Renal cortex interstitium (tissue), 11 donors: Measurements from ENCODE around the gene RPLP2. TPM values are rescaled to one million over a fixed set of nuclear protein-coding genes. Genes with fewer than 3 reads are reported as not detected.
A peak's percentile ranks its signal among the peaks of the same experiment; 100 is the strongest.

Experiments
- DNase-seq, 11 donors: peaks; one replicate each; pipeline ENCODE4 v3.0.0-alpha.2; 2013; ENCODE audit warnings: low read depth in 9 of 11, low spot score in 4 of 11; ENCODE audit errors: extremely low read depth in 1 of 11
- polyA plus RNA-seq, 3 donors: library from polyadenylated mRNA; unstranded; fragments of 120-200 nt; gene quantifications; one replicate each; pipeline ENCODE4 v1.2.1, GENCODE V29; 2013; ENCODE audit not compliant: insufficient read length in 3 of 3

The RPLP2 gene
- polyA plus RNA-seq, 3 donors, result 848 to 1,190 (median 1,139) TPM

DNA sequence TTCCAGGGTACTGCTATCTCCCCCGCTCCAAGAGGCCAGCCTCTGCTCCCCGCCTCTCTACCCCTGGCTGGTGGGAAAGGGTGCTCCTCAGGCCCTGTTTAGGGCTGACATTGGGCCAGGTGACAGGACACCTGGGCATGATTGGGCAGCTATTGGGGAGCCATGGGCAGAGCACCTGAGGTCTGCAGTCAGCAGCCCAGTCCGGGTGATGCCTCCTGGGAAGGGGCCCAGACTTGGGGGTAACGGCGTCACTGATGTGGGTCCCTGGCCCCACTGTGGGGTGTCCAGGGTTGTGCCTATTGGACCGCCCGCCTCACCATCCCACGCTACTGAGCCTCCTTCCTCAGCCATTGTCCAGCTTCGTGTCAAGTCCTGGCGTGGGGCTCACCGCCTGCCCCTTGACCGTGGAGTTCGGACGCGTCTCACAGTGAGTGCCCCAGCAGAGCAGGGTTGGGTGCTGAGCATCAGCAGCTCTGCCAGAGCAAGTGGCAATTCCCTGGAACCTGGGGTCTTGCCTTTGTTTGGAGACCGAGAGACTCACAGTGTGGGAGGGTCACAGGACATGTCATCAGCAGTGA is 29.7 kb upstream of the RPLP2 start:
- no peak for DNase-seq

DNA sequence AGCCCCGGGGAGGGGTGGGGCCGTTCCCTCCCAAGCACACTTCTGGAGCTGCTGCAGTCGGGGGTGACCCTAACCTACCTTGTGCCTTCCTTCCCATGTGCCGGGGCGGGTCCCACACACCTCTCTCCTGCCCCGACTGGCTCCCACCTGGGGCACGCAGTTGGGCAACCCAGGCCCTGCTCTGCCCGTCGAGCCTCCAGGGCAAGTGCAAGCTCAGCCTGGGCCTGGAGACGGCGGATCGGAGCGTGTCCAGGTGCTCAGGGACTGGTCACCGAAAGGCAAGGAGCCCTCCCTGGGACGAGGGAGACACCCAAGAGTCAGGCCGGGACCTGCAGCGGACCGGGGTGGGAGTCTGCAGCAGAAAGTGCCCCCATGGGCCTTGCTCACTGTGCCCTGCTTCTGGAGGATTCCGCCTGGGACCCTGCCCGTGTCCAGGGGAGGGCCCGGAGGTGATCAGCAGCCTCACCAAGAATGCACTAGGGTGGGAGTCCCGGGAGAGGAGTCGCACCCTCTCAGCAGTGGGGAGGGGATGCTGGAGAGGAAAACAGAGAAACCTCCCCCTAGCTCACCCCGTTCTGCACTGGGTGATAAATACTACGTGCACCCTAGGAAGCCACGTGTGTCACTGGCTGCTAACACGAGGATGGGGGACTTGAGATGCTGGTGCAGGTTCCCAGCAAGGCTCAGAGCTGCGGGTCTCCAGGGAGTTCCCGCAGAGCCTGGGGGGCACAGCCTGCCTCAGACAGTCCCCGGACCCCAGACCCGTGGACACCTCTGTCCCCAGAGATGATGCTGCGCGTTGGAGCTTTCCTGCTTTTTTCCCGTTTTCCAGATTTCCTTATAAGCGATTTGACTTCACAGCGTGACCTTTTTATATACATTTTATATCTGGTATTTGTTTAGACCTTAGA is 27.2 kb upstream of the RPLP2 start:
- no peak for DNase-seq

- DNase-seq, result peak in 7 of 11 donors; percentile 58 to 81 (median 73)
Measured at GRCh38 chr11:783581-784015, 26.2 kb upstream of the RPLP2 start.

- no peak for DNase-seq
Measured at GRCh38 chr11:786235-787083, 23.3 kb upstream of the RPLP2 start.

DNA sequence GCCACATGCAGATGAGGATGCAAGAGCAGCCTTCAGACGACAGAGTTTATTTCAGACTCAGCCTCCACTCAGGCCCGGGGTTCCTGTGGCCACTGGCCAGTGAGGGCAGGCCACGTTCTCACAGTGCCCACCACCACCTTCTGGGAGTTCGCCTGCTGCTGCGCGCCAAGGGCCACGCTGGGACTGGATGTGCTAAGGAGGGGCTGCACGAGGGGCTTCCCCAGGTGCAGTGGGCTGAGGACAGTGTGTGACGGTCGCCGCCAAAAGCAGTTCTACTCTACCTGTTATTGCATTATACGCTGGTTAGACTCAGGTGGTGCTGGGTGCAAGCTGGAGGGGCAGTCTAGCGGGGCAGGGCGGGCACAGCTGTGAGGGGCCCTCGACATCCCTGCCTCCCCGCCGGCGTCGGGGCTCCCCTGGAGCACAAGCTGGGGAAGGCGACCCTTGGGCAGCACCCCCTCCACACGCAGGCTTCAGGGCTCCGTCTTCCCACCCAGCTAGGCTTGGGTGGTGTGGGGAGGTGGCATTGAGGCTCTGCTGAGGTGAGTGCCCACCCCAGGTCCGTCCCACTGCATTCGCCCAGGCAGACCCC is 22.6 kb upstream of the RPLP2 start:
- DNase-seq, result no peak

DNA sequence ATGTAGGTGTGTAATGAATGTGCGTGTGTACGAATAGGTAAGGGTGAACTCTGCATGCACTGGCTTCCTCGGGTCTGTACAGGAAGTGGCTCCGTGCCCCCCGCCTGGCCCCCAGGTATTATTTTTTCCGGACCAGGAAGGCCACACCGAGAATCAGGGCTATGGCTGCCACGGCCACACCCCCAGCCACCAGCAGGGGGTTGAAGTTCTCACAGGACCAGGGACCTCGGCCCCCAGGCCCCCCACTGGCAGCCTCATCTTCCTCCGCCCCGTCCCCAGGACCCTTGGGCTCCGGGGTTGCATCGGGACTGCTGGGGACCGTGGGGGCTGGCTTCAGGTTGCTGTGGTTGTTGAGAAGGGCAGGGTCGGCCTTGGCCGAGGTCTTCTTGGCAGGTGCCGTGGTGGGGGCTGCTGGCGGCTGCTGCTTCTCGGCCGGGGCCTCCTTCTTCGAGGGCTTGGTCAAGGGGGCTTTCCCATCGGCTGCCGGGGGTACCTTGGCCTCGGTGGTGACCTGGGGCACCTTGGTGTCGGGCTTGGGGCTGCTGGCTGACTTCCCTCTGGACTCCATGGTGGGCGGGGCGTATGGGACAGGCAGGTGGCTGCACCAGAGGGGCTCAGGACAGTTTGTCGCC is 21.6 kb upstream of the RPLP2 start:
- DNase-seq, result no peak

DNA sequence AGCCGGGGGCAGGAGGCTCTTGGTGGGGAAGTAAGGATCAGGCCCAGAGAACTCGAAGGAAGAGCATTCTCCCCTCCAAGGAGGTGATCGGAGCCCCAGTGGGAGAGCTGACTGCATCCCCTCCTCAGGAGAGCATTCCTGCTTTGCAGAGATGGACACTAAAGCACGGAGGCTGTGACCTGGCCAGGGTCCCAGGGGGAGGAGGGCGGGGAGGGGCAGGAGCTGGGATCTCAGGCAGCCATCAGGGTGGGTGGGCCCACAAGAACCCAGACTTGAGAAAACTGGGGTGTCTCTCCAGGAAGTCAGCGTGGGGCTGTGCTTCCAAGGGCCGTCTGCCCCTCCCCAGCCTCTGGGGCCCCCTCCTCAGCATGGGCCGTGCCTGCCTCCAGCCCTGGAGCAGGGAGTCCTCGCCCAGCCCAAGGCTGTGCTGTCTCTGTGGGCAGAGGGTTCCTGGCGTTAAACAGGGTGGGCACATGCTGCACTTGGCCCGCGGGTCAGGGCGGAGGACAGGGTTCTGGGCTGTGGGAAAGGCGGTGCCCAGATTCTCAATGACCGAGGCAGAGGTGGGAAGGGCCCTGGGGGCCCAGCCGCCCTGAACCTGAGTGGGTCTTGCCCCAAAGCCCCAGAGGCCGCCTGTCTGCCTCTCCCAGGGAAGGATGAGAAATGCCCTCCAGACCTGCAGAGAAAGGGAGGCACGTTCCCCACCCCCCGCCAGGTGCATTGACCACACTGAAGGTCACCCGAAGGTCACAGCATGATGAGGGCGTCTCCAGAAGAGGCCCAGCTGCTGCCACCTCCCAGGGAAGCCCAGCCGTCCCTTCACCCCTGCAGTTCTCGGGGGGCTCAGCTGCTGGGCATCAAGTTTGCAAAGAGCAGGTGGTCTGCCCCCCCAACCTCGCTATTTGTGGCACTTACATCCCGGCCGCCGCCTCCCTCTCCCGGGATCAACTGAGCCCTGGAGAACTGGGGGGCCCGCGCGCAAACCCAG is 20.5 kb upstream of the RPLP2 start:
- DNase-seq, result no peak

DNA sequence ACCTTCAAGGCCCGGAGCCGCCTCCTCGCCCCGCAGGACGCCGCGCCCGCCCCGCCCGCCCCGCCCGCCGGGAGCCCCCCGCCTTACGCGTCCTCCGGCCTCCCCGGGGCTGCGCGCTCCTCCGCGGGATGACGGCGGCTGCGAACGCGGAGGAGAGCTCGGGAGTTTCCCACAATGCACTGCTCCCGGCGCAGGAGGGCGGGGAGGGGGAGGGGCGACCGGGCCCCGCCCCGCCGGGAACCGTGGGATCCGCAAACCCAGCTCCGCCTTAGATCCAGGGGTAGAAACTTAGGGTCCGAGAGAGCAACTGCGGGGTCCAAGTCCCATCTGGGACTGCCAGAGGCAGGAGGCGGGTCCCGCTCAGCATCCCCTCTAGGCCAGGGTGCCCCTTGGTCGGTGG is 19.8 kb upstream of the RPLP2 start, which contains the start of gene CEND1:
TSS of gene CEND1 (minus strand) at position 148 of the 400 bp plus-strand sequence. CDS start 1,514 bp downstream, outside the sequence.
- DNase-seq, result no peak

DNA sequence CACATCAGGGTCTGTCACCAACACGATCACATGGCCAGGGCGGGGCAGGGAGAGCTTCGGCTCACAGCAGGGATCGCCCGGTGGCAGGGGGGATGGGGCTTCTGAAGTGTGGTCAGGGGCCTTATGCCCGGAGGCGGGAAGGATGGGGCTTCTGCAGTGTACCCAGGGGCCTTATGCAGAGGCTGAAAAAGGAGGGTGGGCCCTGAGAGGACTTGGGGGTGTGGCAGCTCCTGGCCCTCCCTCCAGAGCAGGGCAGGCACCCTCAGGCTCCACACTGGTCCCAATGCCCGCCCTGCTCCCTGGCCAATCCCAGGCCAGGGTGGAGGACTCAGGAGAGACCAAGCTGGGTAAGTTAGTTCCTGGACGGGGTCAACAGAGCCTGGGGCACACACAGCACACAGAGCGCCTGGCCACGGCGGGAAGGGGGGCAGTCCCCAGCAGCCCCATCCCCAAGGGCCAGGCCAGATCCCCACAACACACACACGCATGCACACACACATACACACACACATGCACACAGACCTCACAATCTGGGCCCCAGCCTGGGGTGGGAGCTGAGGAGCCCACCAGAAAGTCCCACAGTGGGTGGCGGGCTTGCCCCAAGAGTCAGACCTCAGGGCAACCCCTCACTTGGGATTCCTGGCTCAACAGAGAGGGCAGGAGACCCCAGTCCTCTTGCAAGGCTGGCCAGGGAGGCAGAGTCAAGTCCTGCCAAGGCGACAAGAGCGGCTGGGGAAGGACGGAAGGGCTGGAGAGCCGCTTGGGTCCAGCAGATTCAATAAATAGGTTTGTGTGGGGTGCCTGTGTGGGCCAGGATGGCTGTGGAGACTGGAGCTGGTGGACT is 18.8 kb upstream of the RPLP2 start:
- DNase-seq, result no peak

GRCh38 chr11:791658-792534 is 17.9 kb upstream of the RPLP2 start:
- no peak for DNase-seq

DNA sequence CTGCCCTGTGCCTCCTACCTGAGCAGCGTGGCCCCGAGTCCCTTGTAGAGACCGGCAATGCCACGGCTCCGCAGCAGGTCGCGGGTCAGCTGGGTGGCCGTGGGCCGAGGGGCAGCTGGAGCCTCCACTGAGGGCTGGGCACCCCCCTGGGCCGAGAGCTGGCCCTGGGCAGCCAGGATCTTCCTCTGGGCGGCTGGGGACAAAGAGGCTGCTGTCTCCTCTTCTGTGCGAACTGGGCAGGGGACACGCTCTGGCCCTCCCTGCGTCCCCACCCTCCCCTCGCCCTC is 17.3 kb upstream of the RPLP2 start:
- no peak for DNase-seq

GRCh38 chr11:792873-793272 is 16.9 kb upstream of the RPLP2 start:
- no peak for DNase-seq

DNA sequence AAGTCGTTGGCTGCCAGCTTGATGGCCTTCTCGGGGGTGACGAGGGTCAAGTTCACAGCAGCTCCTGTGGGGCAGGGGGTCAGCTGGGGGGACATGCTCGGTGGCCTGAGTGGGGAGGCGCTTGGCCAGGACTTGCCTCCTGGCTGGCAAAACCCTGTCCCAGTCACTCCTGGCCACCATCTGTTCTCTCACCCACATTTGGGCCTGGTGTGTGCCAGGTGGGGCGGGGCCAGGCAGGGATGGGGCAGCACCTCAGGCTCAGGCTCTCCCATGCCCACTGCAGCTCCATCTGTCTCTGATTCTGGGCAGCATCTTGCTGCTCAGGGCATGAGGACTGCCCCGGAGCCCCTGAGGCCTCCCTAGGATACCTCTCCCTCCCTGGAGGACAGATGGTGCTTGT is 16.2 kb upstream of the RPLP2 start:
- no peak for DNase-seq

GRCh38 chr11:794013-794765 is 15.6 kb upstream of the RPLP2 start:
- DNase-seq, result no peak
